ENCODE results near the gene ATXN1. TPM values are rescaled to one million over a fixed set of nuclear protein-coding genes. Genes with fewer than 3 reads are reported as not detected.

Gene ATXN1
- total and polyA plus RNA-seq, 2 of the 8 experiments (the other 6 are each of a cell fraction or from before 2014, with no cell fraction given), result 1.6 to 4.0 TPM

GRCh38 chr6:16331384-16332174, 429.7 kb downstream of the ATXN1 start:
- ChIA-PET POLR2A (ENCODE audit: partially characterized antibody) (no interaction called here), CTCF (ENCODE audit: partially characterized antibody) (interaction anchor here (0.6 to 9.7 kb wide), 38 partner anchors 9 to 755 kb away, joined by 3 to 92 read pairs (median 3); no protein-coding TSS in a partner anchor)
- no peak overlapping the region for H3K27ac ChIP-seq (ENCODE audit: low read depth, low read length)
- H4K5ac ChIP-seq (ENCODE audit: insufficient read length, low read depth, low read length), result no peak overlapping the region
- H3K9me3 ChIP-seq (ENCODE audit: insufficient read depth in 2 of 2, low read depth in 1 of 2, low read length in 1 of 2), result no peaks in the 10 kb centered on the region; a peak in 1 of 4 replicates
- H3K9ac ChIP-seq (replicated peaks in 1 of 4; ENCODE audit: extremely low read depth in 1 of 4, low read depth in 3 of 4, low read length in 3 of 4), result no peak overlapping the region
- no peak overlapping the region for H2AK5ac ChIP-seq (ENCODE audit: low read depth, low read length)
- H3K79me2 ChIP-seq (ENCODE audit: control insufficient read depth in 1 of 2, insufficient read depth in 2 of 2, low read length in 2 of 2), result no peaks in the 10 kb centered on the region
- no peak for FAIRE-seq
- H4K91ac ChIP-seq (replicated peaks; ENCODE audit: insufficient read length, low read length), result no peak overlapping the region
- H2BK5ac ChIP-seq (ENCODE audit: low read depth, low read length), result no peak overlapping the region
- H3K4me3 ChIP-seq (ENCODE audit: extremely low read depth in 1 of 4, insufficient read depth in 2 of 4, low read depth in 3 of 4, low read length in 4 of 4), result peak overlapping the region in 2 of 4 experiments; percentile 16 to 32; a peak in 4 of 8 replicates
- H3K23me2 ChIP-seq (ENCODE audit: low read depth, low read length), result no peaks in the 10 kb centered on the region
- no peaks in the 10 kb centered on the region for H4K20me1 ChIP-seq (replicated peaks in 1 of 2; ENCODE audit: control insufficient read depth in 1 of 2, insufficient read depth in 2 of 2, low read length in 2 of 2)
- no peaks in the 10 kb centered on the region for H3K36me3 ChIP-seq (ENCODE audit: control insufficient read depth in 2 of 4, insufficient read depth in 4 of 4, low read length in 3 of 4)
- H3K4ac ChIP-seq (replicated peaks; ENCODE audit: insufficient read length, low read depth, low read length), result no peak overlapping the region
- 20% methylated on average over 11 of the region's 11 CpGs; no CpG with 5 or more reads in 1 of the 2 experiments for WGBS, 2 experiments (ENCODE audit: extremely low coverage in 1 of 2, insufficient coverage in 1 of 2, insufficient read length in 1 of 2, insufficient replicate concordance in 2 of 2, low coverage in 1 of 2, low lambda C conversion rate in 2 of 2, missing lambda C conversion rate in 1 of 2)
- H3K23ac ChIP-seq (ENCODE audit: insufficient read length), result no peak overlapping the region
- H3K79me1 ChIP-seq (ENCODE audit: low read depth, low read length), result no peaks in the 10 kb centered on the region
- H3K4me2 ChIP-seq (ENCODE audit: insufficient read depth in 1 of 2, low read depth in 2 of 2, low read length in 2 of 2), result peak overlapping the region; percentile 22 to 52; a peak in 3 of 4 replicates
- H3K4me1 ChIP-seq (replicated peaks in 1 of 4; ENCODE audit: control insufficient read depth in 3 of 4, insufficient read depth in 4 of 4, low read length in 3 of 4), result peaks cover 0 to 5% (median 2%) of the 10 kb centered on the region in 4 experiments; a peak in 3 of 7 replicates
- no peak overlapping the region for H2BK20ac ChIP-seq (ENCODE audit: low read length)
- no peak overlapping the region for H2BK15ac ChIP-seq (ENCODE audit: low read length)
- H2BK120ac ChIP-seq (replicated peaks; ENCODE audit: low read depth, low read length), result no peak overlapping the region
- H2AFZ ChIP-seq (ENCODE audit: low read length), result no peak overlapping the region
- no peak overlapping the region for H2BK12ac ChIP-seq (ENCODE audit: low read depth, low read length)
- DNase-seq (ENCODE audit: low read depth in 1 of 2, low spot score in 2 of 2), result peak in 1 of 2 experiments; percentile 75
- H3K27me3 ChIP-seq (replicated peaks in 1 of 4; ENCODE audit: control insufficient read depth in 3 of 4, extremely low read depth in 1 of 4, insufficient read depth in 3 of 4, low read length in 3 of 4), result no peaks in the 10 kb centered on the region
- no peak overlapping the region for H3K56ac ChIP-seq (replicated peaks; ENCODE audit: insufficient read length, low read depth, low read length)
- no peak overlapping the region for H3K18ac ChIP-seq (ENCODE audit: extremely low read depth, low read length)
- H4K8ac ChIP-seq (ENCODE audit: extremely low read depth, insufficient read depth, low read length), result no peak overlapping the region
- no peak overlapping the region for H3K14ac ChIP-seq (ENCODE audit: insufficient read length)
- peak in 1 of 2 experiments; percentile 94; a peak in 1 of 4 replicates for TF ChIP-seq HDAC2 (IDR thresholded peaks at IDR 0.05; ENCODE audit: borderline replicate concordance in 1 of 2, low read depth in 2 of 2, low read length in 2 of 2)
- peak; percentile 50 to 52 for TF ChIP-seq RAD21 (IDR thresholded peaks at IDR 0.05 in 1 of 2, conservative IDR thresholded peaks at IDR 0.05 in 1 of 2; ENCODE audit: low read depth in 2 of 2, low read length in 2 of 2)
- 0 out of 2 replicates have a peak, but pooled peaks have one; percentile 17 for TF ChIP-seq YY1 (IDR thresholded peaks at IDR 0.05; ENCODE audit: low read depth, low read length)
- TF ChIP-seq, protein P1, sequence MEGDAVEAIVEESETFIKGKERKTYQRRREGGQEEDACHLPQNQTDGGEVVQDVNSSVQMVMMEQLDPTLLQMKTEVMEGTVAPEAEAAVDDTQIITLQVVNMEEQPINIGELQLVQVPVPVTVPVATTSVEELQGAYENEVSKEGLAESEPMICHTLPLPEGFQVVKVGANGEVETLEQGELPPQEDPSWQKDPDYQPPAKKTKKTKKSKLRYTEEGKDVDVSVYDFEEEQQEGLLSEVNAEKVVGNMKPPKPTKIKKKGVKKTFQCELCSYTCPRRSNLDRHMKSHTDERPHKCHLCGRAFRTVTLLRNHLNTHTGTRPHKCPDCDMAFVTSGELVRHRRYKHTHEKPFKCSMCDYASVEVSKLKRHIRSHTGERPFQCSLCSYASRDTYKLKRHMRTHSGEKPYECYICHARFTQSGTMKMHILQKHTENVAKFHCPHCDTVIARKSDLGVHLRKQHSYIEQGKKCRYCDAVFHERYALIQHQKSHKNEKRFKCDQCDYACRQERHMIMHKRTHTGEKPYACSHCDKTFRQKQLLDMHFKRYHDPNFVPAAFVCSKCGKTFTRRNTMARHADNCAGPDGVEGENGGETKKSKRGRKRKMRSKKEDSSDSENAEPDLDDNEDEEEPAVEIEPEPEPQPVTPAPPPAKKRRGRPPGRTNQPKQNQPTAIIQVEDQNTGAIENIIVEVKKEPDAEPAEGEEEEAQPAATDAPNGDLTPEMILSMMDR (IDR thresholded peaks at IDR 0.05; ENCODE audit: control extremely low read depth in 1 of 3, insufficient read depth in 1 of 3, low read depth in 1 of 3, low read length in 3 of 3), result peak; percentile 74 to 83 (median 79)
- no peak for TF ChIP-seq TEAD4 (IDR thresholded peaks at IDR 0.05; ENCODE audit: low read depth, low read length)
- no peak for TF ChIP-seq SRF (IDR thresholded peaks at IDR 0.05; ENCODE audit: low read depth, low read length)
- 0 out of 2 replicates have a peak, but pooled peaks have one; percentile 13 for TF ChIP-seq CREB1 (IDR thresholded peaks at IDR 0.05)
- no peak for TF ChIP-seq TCF12 (IDR thresholded peaks at IDR 0.05; ENCODE audit: low read depth, low read length)
